Myocyte (in vitro differentiated cells): ENCODE measurements around the gene DSCAML1. TPM values are rescaled to one million over a fixed set of nuclear protein-coding genes. Genes with fewer than 3 reads are reported as not detected.

Experiments used
- DNase-seq: peaks from one replicate; pipeline ENCODE4 v3.0.0-alpha.2; 2012; ENCODE audit warnings: low read depth
- total RNA-seq: library from RNA; depleted of rRNA; stranded (reverse); fragments of >200 nt; gene quantifications from 2 replicates; pipeline ENCODE4 v1.2.3, GENCODE V29; 2014

Gene DSCAML1
- total RNA-seq, 1 donor from 2014 or later: not detected

GRCh38 chr11:117557361-117557760 is 239.7 kb downstream of the DSCAML1 start:
- no peak for DNase-seq

GRCh38 chr11:117554601-117555333 is 242.2 kb downstream of the DSCAML1 start:
- no peak for DNase-seq

GRCh38 chr11:117552626-117553025 is 244.4 kb downstream of the DSCAML1 start:
- no peak for DNase-seq

GRCh38 chr11:117551761-117552343 is 245.2 kb downstream of the DSCAML1 start:
- DNase-seq: no peak

- no peak for DNase-seq
Measured at GRCh38 chr11:117550466-117550865, 246.6 kb downstream of the DSCAML1 start.

- DNase-seq: no peak
Measured at GRCh38 chr11:117549417-117549816, 247.6 kb downstream of the DSCAML1 start.

- DNase-seq: no peak
Measured at GRCh38 chr11:117548876-117549275, 248.1 kb downstream of the DSCAML1 start.

- no peak for DNase-seq
Measured at GRCh38 chr11:117547946-117548345, 249.1 kb downstream of the DSCAML1 start.

GRCh38 chr11:117547195-117547850 is 249.7 kb downstream of the DSCAML1 start:
- no peak for DNase-seq

- DNase-seq: no peak
Measured at GRCh38 chr11:117546431-117547194, 250.4 kb downstream of the DSCAML1 start.

- DNase-seq: no peak
Measured at GRCh38 chr11:117545706-117546105, 251.3 kb downstream of the DSCAML1 start.

- no peak for DNase-seq
Measured at GRCh38 chr11:117544130-117544800, 252.8 kb downstream of the DSCAML1 start.

GRCh38 chr11:117541211-117541610 is 255.8 kb downstream of the DSCAML1 start:
- DNase-seq: no peak

- no peak for DNase-seq
Measured at GRCh38 chr11:117538263-117539135, 258.5 kb downstream of the DSCAML1 start.

- no peak for DNase-seq
Measured at GRCh38 chr11:117535850-117536411, 261.1 kb downstream of the DSCAML1 start.

GRCh38 chr11:117535201-117535849 is 261.7 kb downstream of the DSCAML1 start:
- DNase-seq: no peak

- DNase-seq: no peak
Measured at GRCh38 chr11:117532568-117532967, 264.4 kb downstream of the DSCAML1 start.

GRCh38 chr11:117529816-117530215 is 267.2 kb downstream of the DSCAML1 start:
- DNase-seq: no peak

GRCh38 chr11:117528097-117528721 is 268.8 kb downstream of the DSCAML1 start:
- peak; percentile 94 for DNase-seq
